HCT116 (cell line): ENCODE data around the gene PSME1. TPM values are rescaled to one million over a fixed set of nuclear protein-coding genes. Genes with fewer than 3 reads are reported as not detected.

ENCODE experiments used
- ATAC-seq: fragments of 200-7000 bp; cut with Tn5 transposase; 2 replicates; pipeline ENCODE4 v1.9.1; 2020; ENCODE audit warnings: mild to moderate bottlenecking, moderate library complexity
- BruUV-seq: library from RNA; stranded (reverse); fragments of 400-500 nt; replicated peaks from 2 replicates; lab custom pipeline; 2021; lab: Mats Ljungman, UMichigan
- CTCF ChIA-PET: fragments of 300-600 bp; sonication (Branson Sonifier 250); formaldehyde crosslinking; loops from one replicate; lab custom pipeline; 2021; ENCODE audit warnings: antibody characterized with exemption; lab: Charles Lee
- POLR2A ChIA-PET: fragments of 300-600, 350-600 bp; sonication (Branson Sonifier 250); formaldehyde crosslinking; loops from one replicate; lab custom pipeline; 2021; ENCODE audit warnings: antibody characterized with exemption; lab: Charles Lee
- RAD21 ChIA-PET, 2 experiments: fragments of 300-600 bp; sonication (Branson Sonifier 250); formaldehyde crosslinking; loops; one replicate each; lab custom pipeline; 2023; ENCODE audit warnings: low total read pairs in 2 of 2; ENCODE audit not compliant: uncharacterized antibody in 2 of 2, unreplicated experiment in 2 of 2, low non-redundant PET in 1 of 2; lab: Charles Lee
- DNase-seq: peaks from one replicate; pipeline ENCODE4 v3.0.0-alpha.2; 2010; ENCODE audit warnings: low read depth, low spot score
- H2AFZ ChIP-seq: fragments of 200-600 bp; shearing (Covaris generic), sonication (generic); 2 replicates; pipeline ENCODE4 v1.6.1; 2017; ENCODE audit warnings: low read depth, mixed run types, mixed read lengths, antibody characterized with exemption, low read length; ENCODE audit not compliant: poor library complexity, severe bottlenecking
- H3K27ac ChIP-seq: 2 replicates; pipeline ENCODE4 v1.5.1; 2012; ENCODE audit warnings: low read depth, low read length
- H3K27me3 ChIP-seq: fragments of 200-600 bp; sonication (generic); 2 replicates; pipeline ENCODE4 v1.6.1; 2016; ENCODE audit warnings: mixed run types, low read length, mixed read lengths; ENCODE audit not compliant: insufficient read depth
- H3K36me3 ChIP-seq, 2 experiments: fragments of 200-500 bp in 1 of 2; fragments of 200-600 bp in 1 of 2; sonication (Bioruptor generic) in 1 of 2; sonication (generic) in 1 of 2; 2 replicates each; pipeline versions ENCODE4 v1.5.1 to v1.6.1; 2014 to 2016; ENCODE audit warnings: low read length in 2 of 2, inconsistent platforms in 1 of 2, mixed read lengths in 1 of 2, mixed run types in 1 of 2; ENCODE audit not compliant: insufficient read depth in 2 of 2, control insufficient read depth in 1 of 2
- H3K4me1 ChIP-seq, 2 experiments: fragments of 200-600 bp in 1 of 2; sonication (generic) in 1 of 2; 2 replicates each; pipeline versions ENCODE4 v1.5.1 to v1.6.1; 2012 to 2017; ENCODE audit warnings: low read length in 2 of 2, inconsistent platforms in 1 of 2, mild to moderate bottlenecking in 1 of 2, mixed read lengths in 1 of 2, mixed run types in 1 of 2, moderate library complexity in 1 of 2; ENCODE audit not compliant: insufficient read depth in 2 of 2, control insufficient read depth in 1 of 2
- H3K4me2 ChIP-seq: fragments of 200-600 bp; sonication (generic); 2 replicates; pipeline ENCODE4 v1.6.1; 2017; ENCODE audit warnings: mixed run types, low read length, mixed read lengths
- H3K4me3 ChIP-seq, 2 experiments: fragments of 200-600 bp in 1 of 2; sonication (generic) in 1 of 2; replicated peaks in 1 of 2; 2 replicates each; pipeline ENCODE4 v1.5.1; 2011 to 2016; ENCODE audit warnings: low read length in 2 of 2, control low read depth in 1 of 2, low read depth in 1 of 2, mild to moderate bottlenecking in 1 of 2, mixed read lengths in 1 of 2, mixed run types in 1 of 2
- H3K79me2 ChIP-seq: fragments of 200-600 bp; sonication (generic); 2 replicates; pipeline ENCODE4 v1.6.1; 2017; ENCODE audit warnings: mild to moderate bottlenecking, mixed run types, low read length, moderate library complexity, mixed read lengths; ENCODE audit not compliant: insufficient read depth
- H3K9ac ChIP-seq: fragments of 200-600 bp; sonication (generic); 2 replicates; pipeline ENCODE4 v1.6.1; 2016; ENCODE audit warnings: low read length, mixed read lengths
- H3K9me2 ChIP-seq: fragments of 200-600 bp; sonication (generic), shearing (Covaris generic); 2 replicates; pipeline ENCODE4 v1.6.1; 2017; ENCODE audit warnings: mixed run types, mild to moderate bottlenecking, moderate library complexity; ENCODE audit not compliant: insufficient read depth
- H3K9me3 ChIP-seq, 2 experiments: fragments of 200-500 bp in 1 of 2; fragments of 200-600 bp in 1 of 2; sonication (Bioruptor generic) in 1 of 2; sonication (generic) in 1 of 2; 2 replicates each; pipeline ENCODE4 v1.6.1; 2014 to 2017; ENCODE audit warnings: low read length in 2 of 2, mixed read lengths in 2 of 2, inconsistent platforms in 1 of 2, low read depth in 1 of 2, mild to moderate bottlenecking in 1 of 2, mixed run types in 1 of 2, moderate library complexity in 1 of 2; ENCODE audit not compliant: control insufficient read depth in 1 of 2, insufficient read depth in 1 of 2
- H4K20me1 ChIP-seq: fragments of 200-600 bp; sonication (generic), shearing (Covaris generic); 2 replicates; pipeline ENCODE4 v1.6.1; 2017; ENCODE audit warnings: mixed run types, mild to moderate bottlenecking, moderate library complexity; ENCODE audit not compliant: insufficient read depth
- CEBPB ChIP-seq: IDR thresholded peaks from 2 replicates; pipeline ENCODE4 v1.6.1; 2012; ENCODE audit warnings: low read depth
- EGR1 ChIP-seq: IDR thresholded peaks from 2 replicates; pipeline ENCODE4 v1.6.1; 2012; ENCODE audit warnings: low read depth
- EZH2 ChIP-seq: fragments of 200-600 bp; sonication (generic); IDR thresholded peaks from 2 replicates; pipeline ENCODE4 v1.6.1; 2017; ENCODE audit warnings: antibody characterized with exemption, mixed run types
- EZH2phosphoT487 ChIP-seq: fragments of 200-600 bp; IDR thresholded peaks from 2 replicates; pipeline ENCODE4 v1.6.1; 2018; ENCODE audit warnings: antibody characterized with exemption, borderline replicate concordance
- FOSL1 ChIP-seq: IDR thresholded peaks from 2 replicates; pipeline ENCODE4 v1.6.1; 2012; ENCODE audit warnings: low read depth
- JUND ChIP-seq: IDR thresholded peaks from 2 replicates; pipeline ENCODE4 v1.6.1; 2012
- POLR2A ChIP-seq: IDR thresholded peaks from 2 replicates; pipeline ENCODE4 v1.7.0; 2011; ENCODE audit warnings: borderline replicate concordance; ENCODE audit not compliant: insufficient read depth, insufficient read length; ENCODE audit errors: extremely low read depth
- POLR2AphosphoS5 ChIP-seq: IDR thresholded peaks from 2 replicates; pipeline ENCODE4 v1.6.1; 2011; ENCODE audit warnings: mild to moderate bottlenecking, low read depth, low read length, moderate library complexity
- RAD21 ChIP-seq: IDR thresholded peaks from 2 replicates; pipeline ENCODE4 v1.6.1; 2012; ENCODE audit warnings: low read depth, mild to moderate bottlenecking
- SIN3A ChIP-seq: IDR thresholded peaks from 2 replicates; pipeline ENCODE4 v1.6.1; 2012; ENCODE audit warnings: low read depth
- SP1 ChIP-seq: IDR thresholded peaks from 2 replicates; pipeline ENCODE4 v1.6.1; 2012; ENCODE audit warnings: low read depth
- SRF ChIP-seq: IDR thresholded peaks from 2 replicates; pipeline ENCODE4 v1.6.1; 2012; ENCODE audit warnings: low read depth
- ZFX ChIP-seq: fragments of 450-650 bp; IDR thresholded peaks from 2 replicates; pipeline ENCODE4 v1.6.1; 2017
- intact Hi-C: fragments of 100-400 bp; cut with micrococcal nuclease; formaldehyde crosslinking; loops from 2 replicates; pipeline ENCODE4 v1.10.0; 2022
- total RNA-seq: library from RNA; stranded (reverse); gene quantifications from one replicate; pipeline ENCODE4 v1.2.1, GENCODE V29; 2021; ENCODE audit not compliant: unreplicated experiment
- TF ChIP-seq, protein P1 (sequence below), 3 experiments: fragments of 200-600 bp in 1 of 3; sonication (generic) in 1 of 3; IDR thresholded peaks in 2 of 3; conservative IDR thresholded peaks in 1 of 3; 2 replicates each; pipeline ENCODE4 v1.5.1; 2012 to 2017; ENCODE audit warnings: low read depth in 2 of 3, low read length in 2 of 3, antibody characterized with exemption in 1 of 3, borderline replicate concordance in 1 of 3, control low read depth in 1 of 3, mild to moderate bottlenecking in 1 of 3, mixed read lengths in 1 of 3, mixed run types in 1 of 3, moderate library complexity in 1 of 3; ENCODE audit not compliant: insufficient read depth in 1 of 3
- TF ChIP-seq, protein P2 (sequence below): IDR thresholded peaks from 2 replicates; pipeline ENCODE4 v1.6.1; 2012
- TF ChIP-seq, protein P3 (sequence below): IDR thresholded peaks from 2 replicates; pipeline ENCODE4 v1.6.1; 2012

Gene PSME1
- total RNA-seq, 1 experiment from 2014 or later, result 174 TPM

DNA sequence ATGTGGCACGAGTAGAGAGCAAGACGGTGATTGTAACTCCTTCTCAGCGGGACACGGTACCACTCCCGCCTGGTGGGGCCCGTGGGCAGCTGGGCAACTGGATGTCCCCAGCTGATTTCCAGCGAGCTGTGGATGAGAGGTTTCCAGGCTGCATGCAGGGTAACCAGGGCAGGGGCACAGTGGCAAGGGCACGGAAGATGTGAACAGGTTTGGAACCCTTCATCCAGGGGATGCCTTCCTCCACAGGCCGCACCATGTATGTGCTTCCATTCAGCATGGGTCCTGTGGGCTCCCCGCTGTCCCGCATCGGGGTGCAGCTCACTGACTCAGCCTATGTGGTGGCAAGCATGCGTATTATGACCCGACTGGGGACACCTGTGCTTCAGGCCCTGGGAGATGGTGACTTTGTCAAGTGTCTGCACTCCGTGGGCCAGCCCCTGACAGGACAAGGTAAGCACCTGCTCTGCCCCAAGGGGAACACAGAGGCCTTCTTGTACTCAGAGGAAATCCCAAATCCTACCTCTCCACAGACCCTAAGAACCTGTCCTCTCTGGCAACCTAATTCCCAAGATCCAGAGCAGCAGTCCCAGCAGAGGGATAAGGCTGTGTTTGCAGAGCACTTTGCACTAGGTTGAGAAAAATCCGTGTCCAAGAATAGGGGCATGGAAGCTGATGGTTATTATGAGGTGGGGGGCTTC is 37.6 kb upstream of the PSME1 start (continued):
- TF ChIP-seq, protein P1, sequence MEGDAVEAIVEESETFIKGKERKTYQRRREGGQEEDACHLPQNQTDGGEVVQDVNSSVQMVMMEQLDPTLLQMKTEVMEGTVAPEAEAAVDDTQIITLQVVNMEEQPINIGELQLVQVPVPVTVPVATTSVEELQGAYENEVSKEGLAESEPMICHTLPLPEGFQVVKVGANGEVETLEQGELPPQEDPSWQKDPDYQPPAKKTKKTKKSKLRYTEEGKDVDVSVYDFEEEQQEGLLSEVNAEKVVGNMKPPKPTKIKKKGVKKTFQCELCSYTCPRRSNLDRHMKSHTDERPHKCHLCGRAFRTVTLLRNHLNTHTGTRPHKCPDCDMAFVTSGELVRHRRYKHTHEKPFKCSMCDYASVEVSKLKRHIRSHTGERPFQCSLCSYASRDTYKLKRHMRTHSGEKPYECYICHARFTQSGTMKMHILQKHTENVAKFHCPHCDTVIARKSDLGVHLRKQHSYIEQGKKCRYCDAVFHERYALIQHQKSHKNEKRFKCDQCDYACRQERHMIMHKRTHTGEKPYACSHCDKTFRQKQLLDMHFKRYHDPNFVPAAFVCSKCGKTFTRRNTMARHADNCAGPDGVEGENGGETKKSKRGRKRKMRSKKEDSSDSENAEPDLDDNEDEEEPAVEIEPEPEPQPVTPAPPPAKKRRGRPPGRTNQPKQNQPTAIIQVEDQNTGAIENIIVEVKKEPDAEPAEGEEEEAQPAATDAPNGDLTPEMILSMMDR (IDR thresholded peaks at IDR 0.05 in 2 of 3, conservative IDR thresholded peaks at IDR 0.05 in 1 of 3; ENCODE audit: borderline replicate concordance in 1 of 3, insufficient read depth in 1 of 3, low read depth in 2 of 3, low read length in 2 of 3), result no peak
- no peak for TF ChIP-seq JUND
- no peak for TF ChIP-seq SRF
- TF ChIP-seq, protein P2, sequence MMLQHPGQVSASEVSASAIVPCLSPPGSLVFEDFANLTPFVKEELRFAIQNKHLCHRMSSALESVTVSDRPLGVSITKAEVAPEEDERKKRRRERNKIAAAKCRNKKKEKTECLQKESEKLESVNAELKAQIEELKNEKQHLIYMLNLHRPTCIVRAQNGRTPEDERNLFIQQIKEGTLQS, result no peak
- TF ChIP-seq RAD21, result no peak
- TF ChIP-seq EGR1, result no peak
- TF ChIP-seq EZH2, result no peak
- TF ChIP-seq SP1, result no peak
- no peak for TF ChIP-seq CEBPB
- TF ChIP-seq, all 23 proteins: peak for 0

DNA sequence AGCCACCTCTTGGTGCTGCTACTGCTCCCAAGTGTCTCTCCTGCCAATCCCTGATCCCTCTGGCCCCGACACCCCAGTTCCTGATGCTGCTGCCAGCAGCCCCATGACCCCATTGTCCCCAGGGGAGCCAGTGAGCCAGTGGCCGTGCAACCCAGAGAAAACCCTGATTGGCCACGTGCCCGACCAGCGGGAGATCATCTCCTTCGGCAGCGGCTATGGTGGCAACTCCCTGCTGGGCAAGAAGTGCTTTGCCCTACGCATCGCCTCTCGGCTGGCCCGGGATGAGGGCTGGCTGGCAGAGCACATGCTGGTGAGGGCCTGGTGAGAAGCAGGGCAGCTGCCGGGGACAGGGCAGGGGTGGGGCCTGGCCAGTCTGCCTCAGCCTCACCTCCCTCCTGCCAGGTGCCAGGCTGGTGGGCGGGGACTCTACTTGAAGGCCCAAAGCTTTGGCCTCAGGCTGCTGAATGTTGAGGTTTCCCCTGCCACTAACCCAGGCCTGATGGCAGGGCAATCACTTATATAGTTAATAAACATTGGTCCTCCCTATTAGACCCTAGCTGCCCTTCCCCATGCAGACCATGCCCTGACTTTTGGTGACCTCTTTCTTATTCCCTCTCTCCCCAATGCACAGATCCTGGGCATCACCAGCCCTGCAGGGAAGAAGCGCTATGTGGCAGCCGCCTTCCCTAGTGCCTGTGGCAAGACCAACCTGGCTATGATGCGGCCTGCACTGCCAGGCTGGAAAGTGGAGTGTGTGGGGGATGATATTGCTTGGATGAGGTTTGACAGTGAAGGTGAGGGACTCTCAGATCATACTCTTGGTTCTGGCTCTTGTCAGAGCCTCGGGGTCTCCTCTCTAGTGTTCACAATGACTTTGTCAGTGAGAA is 36.8 kb upstream of the PSME1 start:
- no TSS peak for BruUV-seq
- H3K9me3 ChIP-seq, result no peaks in the 10 kb centered on the region
- H4K20me1 ChIP-seq, result no peaks in the 10 kb centered on the region
- no peak overlapping the region for H2AFZ ChIP-seq
- no peaks in the 10 kb centered on the region for H3K27me3 ChIP-seq
- no peaks in the 10 kb centered on the region for H3K9me2 ChIP-seq
- CTCF ChIA-PET, result no interaction called here
- no peak overlapping the region for H3K4me3 ChIP-seq
- peaks cover 7% of the 10 kb centered on the region; the same call in 1 of the 2 replicates for H3K79me2 ChIP-seq
- intact Hi-C loops, result loop anchor here (10.0 kb wide), 1 partner anchor 114 kb away; the partner anchor contains the start of gene DHRS4L2
- no peak for DNase-seq
- ATAC-seq, result no peak
- RAD21 ChIA-PET, result no interaction called here
- no peaks in the 10 kb centered on the region for H3K36me3 ChIP-seq
- TF ChIP-seq POLR2AphosphoS5, result no peak; the same call in 1 of the 2 replicates
- no peak for TF ChIP-seq POLR2A
- TF ChIP-seq, protein P3, sequence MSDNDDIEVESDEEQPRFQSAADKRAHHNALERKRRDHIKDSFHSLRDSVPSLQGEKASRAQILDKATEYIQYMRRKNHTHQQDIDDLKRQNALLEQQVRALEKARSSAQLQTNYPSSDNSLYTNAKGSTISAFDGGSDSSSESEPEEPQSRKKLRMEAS, result no peak
- TF ChIP-seq ZFX, result no peak
- no peak for TF ChIP-seq EZH2phosphoT487
- TF ChIP-seq SIN3A, result no peak
- TF ChIP-seq, protein P1 (IDR thresholded peaks at IDR 0.05 in 2 of 3, conservative IDR thresholded peaks at IDR 0.05 in 1 of 3; ENCODE audit: borderline replicate concordance in 1 of 3, insufficient read depth in 1 of 3, low read depth in 2 of 3, low read length in 2 of 3), result no peak
- TF ChIP-seq FOSL1, result no peak
- H3K4me1 ChIP-seq, result peaks cover 6 to 11% of the 10 kb centered on the region in 2 experiments; a peak in 3 of 4 replicates
- no peak overlapping the region for H3K4me2 ChIP-seq
- H3K27ac ChIP-seq, result no peak overlapping the region
- H3K9ac ChIP-seq, result no peak overlapping the region
- POLR2A ChIA-PET, result no interaction called here
